ENCODE results near the gene INSR. TPM values are rescaled to one million over a fixed set of nuclear protein-coding genes. Genes with fewer than 3 reads are reported as not detected.

INSR gene
- polyA plus RNA-seq, 1 of the 3 experiments (the other 2 are of a cell fraction) = 3.6 TPM

DNA sequence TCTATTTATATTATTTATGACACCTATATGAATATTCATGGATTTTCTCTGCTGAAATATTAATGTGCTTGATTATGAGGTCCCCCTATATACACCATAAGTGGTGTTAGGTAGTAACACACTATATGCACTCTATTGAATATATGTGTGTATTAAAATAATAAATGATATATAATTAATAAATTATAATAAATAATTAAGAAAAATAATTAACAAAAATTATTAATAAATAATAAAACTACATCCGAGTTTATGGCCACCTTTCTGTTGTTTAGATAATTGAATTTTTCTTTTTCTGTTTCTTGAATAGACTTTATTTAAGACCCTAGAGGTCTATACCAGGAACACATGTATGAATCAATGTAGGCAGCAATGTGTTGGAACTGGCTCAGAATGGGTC is 33.6 kb upstream of the INSR start:
- H3K9me3 ChIP-seq = no peaks in the 10 kb centered on the region
- 0% methylated on average over 1 of the region's 1 CpG for WGBS (ENCODE audit: low lambda C conversion rate)
- CTCF ChIA-PET = no interaction called here

GRCh38 chr19:7326105-7326877 is 32.1 kb upstream of the INSR start:
- TF ChIP-seq RCOR1 (IDR thresholded peaks at IDR 0.05; ENCODE audit: low read length) = no peak
- TF ChIP-seq, protein P1, sequence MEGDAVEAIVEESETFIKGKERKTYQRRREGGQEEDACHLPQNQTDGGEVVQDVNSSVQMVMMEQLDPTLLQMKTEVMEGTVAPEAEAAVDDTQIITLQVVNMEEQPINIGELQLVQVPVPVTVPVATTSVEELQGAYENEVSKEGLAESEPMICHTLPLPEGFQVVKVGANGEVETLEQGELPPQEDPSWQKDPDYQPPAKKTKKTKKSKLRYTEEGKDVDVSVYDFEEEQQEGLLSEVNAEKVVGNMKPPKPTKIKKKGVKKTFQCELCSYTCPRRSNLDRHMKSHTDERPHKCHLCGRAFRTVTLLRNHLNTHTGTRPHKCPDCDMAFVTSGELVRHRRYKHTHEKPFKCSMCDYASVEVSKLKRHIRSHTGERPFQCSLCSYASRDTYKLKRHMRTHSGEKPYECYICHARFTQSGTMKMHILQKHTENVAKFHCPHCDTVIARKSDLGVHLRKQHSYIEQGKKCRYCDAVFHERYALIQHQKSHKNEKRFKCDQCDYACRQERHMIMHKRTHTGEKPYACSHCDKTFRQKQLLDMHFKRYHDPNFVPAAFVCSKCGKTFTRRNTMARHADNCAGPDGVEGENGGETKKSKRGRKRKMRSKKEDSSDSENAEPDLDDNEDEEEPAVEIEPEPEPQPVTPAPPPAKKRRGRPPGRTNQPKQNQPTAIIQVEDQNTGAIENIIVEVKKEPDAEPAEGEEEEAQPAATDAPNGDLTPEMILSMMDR (IDR thresholded peaks at IDR 0.05) = peak; percentile 40
- no peak for TF ChIP-seq CHD2 (IDR thresholded peaks at IDR 0.05; ENCODE audit: low read length, partially characterized antibody)
- TF ChIP-seq USF2 (IDR thresholded peaks at IDR 0.05; ENCODE audit: borderline replicate concordance, low read depth, low read length) = no peak
- Histone ChIP-seq H3F3A (replicated peaks; ENCODE audit: insufficient read depth) (no peaks in the 10 kb centered on the region), H3K4me3 (ENCODE audit: low read depth in 2 of 2, low read length in 1 of 2) (no peak overlapping the region), H3K27ac (ENCODE audit: low read depth in 2 of 2, low read length in 1 of 2) (no peak overlapping the region), H3K79me2 (ENCODE audit: insufficient read depth) (no peaks in the 10 kb centered on the region), H3K36me3 (replicated peaks in 1 of 2; ENCODE audit: control insufficient read depth in 1 of 2, insufficient read depth in 2 of 2, low read length in 1 of 2) (no peaks in the 10 kb centered on the region), H3K4me1 (ENCODE audit: control insufficient read depth in 1 of 2, insufficient read depth in 2 of 2, low read depth in 1 of 2, low read length in 1 of 2) (no peaks in the 10 kb centered on the region), H4K20me1 (ENCODE audit: insufficient read depth) (no peaks in the 10 kb centered on the region), H3K9me3 (no peaks in the 10 kb centered on the region), H3K4me2 (no peak overlapping the region), H3K27me3 (ENCODE audit: insufficient read depth) (peaks cover 5% of the 10 kb centered on the region; the same call in 1 of the 2 replicates), H3K9me2 (no peaks in the 10 kb centered on the region), H2AFZ (ENCODE audit: low read depth) (no peak overlapping the region), H3K9ac (no peak overlapping the region)
- CTCF ChIA-PET = interaction anchor here (0.8 to 1.9 kb wide), 3 partner anchors 14 to 227 kb away, joined by 3 to 4 read pairs (median 4); no protein-coding TSS in a partner anchor
- POLR2A ChIA-PET = no interaction called here
- no peak for DNase-seq
- WGBS (ENCODE audit: low lambda C conversion rate) = 50% methylated on average over 8 of the region's 10 CpGs

More for the DNA sequence above, 33.6 kb upstream of the INSR start:
- Histone ChIP-seq H3K27me3 (ENCODE audit: insufficient read depth) (peaks cover 5% of the 10 kb centered on the region; the same call in 1 of the 2 replicates), H3K27ac (ENCODE audit: low read depth in 2 of 2, low read length in 1 of 2) (no peak overlapping the region), H2AFZ (ENCODE audit: low read depth) (no peak overlapping the region), H3K79me2 (ENCODE audit: insufficient read depth) (no peaks in the 10 kb centered on the region), H3K9ac (no peak overlapping the region), H3K4me3 (ENCODE audit: low read depth in 2 of 2, low read length in 1 of 2) (no peak overlapping the region), H4K20me1 (ENCODE audit: insufficient read depth) (no peaks in the 10 kb centered on the region), H3K4me1 (ENCODE audit: control insufficient read depth in 1 of 2, insufficient read depth in 2 of 2, low read depth in 1 of 2, low read length in 1 of 2) (no peaks in the 10 kb centered on the region), H3K36me3 (replicated peaks in 1 of 2; ENCODE audit: control insufficient read depth in 1 of 2, insufficient read depth in 2 of 2, low read length in 1 of 2) (no peaks in the 10 kb centered on the region), H3F3A (replicated peaks; ENCODE audit: insufficient read depth) (no peaks in the 10 kb centered on the region), H3K9me2 (no peaks in the 10 kb centered on the region), H3K4me2 (no peak overlapping the region)
- POLR2A ChIA-PET = interaction anchor here (0.6 kb wide), 1 partner anchor 259 kb away, joined by 4 read pairs; no protein-coding TSS in a partner anchor
- DNase-seq = no peak
- no peak for TF ChIP-seq ELF1 (IDR thresholded peaks at IDR 0.05)

GRCh38 chr19:7318176-7318575 is 24.0 kb upstream of the INSR start:
- CTCF ChIA-PET = interaction anchor here (1.5 kb wide), 1 partner anchor 169 kb away, joined by 4 read pairs; no protein-coding TSS in a partner anchor

More at GRCh38 chr19:7318176-7318575, 24.0 kb upstream of the INSR start:
- no peaks in the 10 kb centered on the region for H3K4me1 ChIP-seq (ENCODE audit: control insufficient read depth in 1 of 2, insufficient read depth in 2 of 2, low read depth in 1 of 2, low read length in 1 of 2)
- no peaks in the 10 kb centered on the region for H3K79me2 ChIP-seq (ENCODE audit: insufficient read depth)
- no peak overlapping the region for H2AFZ ChIP-seq (ENCODE audit: low read depth)
- no peaks in the 10 kb centered on the region for H3K36me3 ChIP-seq (replicated peaks in 1 of 2; ENCODE audit: control insufficient read depth in 1 of 2, insufficient read depth in 2 of 2, low read length in 1 of 2)
- H3K27me3 ChIP-seq (ENCODE audit: insufficient read depth) = peaks cover 4% of the 10 kb centered on the region
- TF ChIP-seq NRF1 (IDR thresholded peaks at IDR 0.05; ENCODE audit: low read depth, low read length) = no peak
- TF ChIP-seq MXI1 (IDR thresholded peaks at IDR 0.05; ENCODE audit: low read depth, low read length) = no peak
- TF ChIP-seq SIN3A (IDR thresholded peaks at IDR 0.05; ENCODE audit: borderline replicate concordance, low read depth, low read length) = no peak
- TF ChIP-seq YY1 (IDR thresholded peaks at IDR 0.05; ENCODE audit: low read depth) = no peak
- TF ChIP-seq GATA2 (CRISPR knock-in tag; IDR thresholded peaks at IDR 0.05) = no peak
- POLR2A ChIA-PET = no interaction called here
- no peak overlapping the region for H3K27ac ChIP-seq (ENCODE audit: low read depth in 2 of 2, low read length in 1 of 2)
- WGBS (ENCODE audit: low lambda C conversion rate) = 0% methylated on average over 2 of the region's 2 CpGs
- no peak overlapping the region for H3K9ac ChIP-seq
- no peaks in the 10 kb centered on the region for H3K9me2 ChIP-seq
- no peaks in the 10 kb centered on the region for H3K9me3 ChIP-seq
- H3K4me2 ChIP-seq = no peak overlapping the region
- H3K4me3 ChIP-seq (ENCODE audit: low read depth in 2 of 2, low read length in 1 of 2) = no peak overlapping the region
- H3F3A ChIP-seq (replicated peaks; ENCODE audit: insufficient read depth) = no peaks in the 10 kb centered on the region
- no peaks in the 10 kb centered on the region for H4K20me1 ChIP-seq (ENCODE audit: insufficient read depth)
- DNase-seq = no peak
